ENCODE results near the gene GTF3C2.

GTF3C2 gene

GRCh38 chr2:27363933-27364332 lies 7.4 kb upstream of the GTF3C2 start:
- H3K27me3 ChIP-seq (ENCODE audit: control insufficient read depth, insufficient read depth, low read length) = no peaks in the 10 kb centered on the region
- H3K79me2 ChIP-seq = no peaks in the 10 kb centered on the region
- no peak overlapping the region for H2AFZ ChIP-seq
- H3K36me3 ChIP-seq (ENCODE audit: control insufficient read depth, insufficient read depth, low read length) = no peaks in the 10 kb centered on the region
- no peaks in the 10 kb centered on the region for H3K4me1 ChIP-seq
- no peak overlapping the region for H3K27ac ChIP-seq
- no peak overlapping the region for H3K4me3 ChIP-seq (ENCODE audit: low read depth, low read length)
- no peak for TF ChIP-seq CTCF (IDR thresholded peaks at IDR 0.05)
- no peaks in the 10 kb centered on the region for H3K9me3 ChIP-seq (ENCODE audit: control insufficient read depth, low read length)
- no peak overlapping the region for H3K4me2 ChIP-seq (ENCODE audit: low read length)
- H3K9ac ChIP-seq = no peak overlapping the region

- no peak overlapping the region for H3K9ac ChIP-seq
- H3K9me3 ChIP-seq (ENCODE audit: control insufficient read depth, low read length) = no peaks in the 10 kb centered on the region
- no peaks in the 10 kb centered on the region for H3K79me2 ChIP-seq
- H3K27me3 ChIP-seq (ENCODE audit: control insufficient read depth, insufficient read depth, low read length) = no peaks in the 10 kb centered on the region
- H3K36me3 ChIP-seq (ENCODE audit: control insufficient read depth, insufficient read depth, low read length) = no peaks in the 10 kb centered on the region
- no peak for TF ChIP-seq CTCF (IDR thresholded peaks at IDR 0.05)
- H2AFZ ChIP-seq = no peak overlapping the region
- no peaks in the 10 kb centered on the region for H3K4me1 ChIP-seq
- H3K27ac ChIP-seq = no peak overlapping the region
- H3K4me2 ChIP-seq (ENCODE audit: low read length) = no peak overlapping the region
- no peak overlapping the region for H3K4me3 ChIP-seq (ENCODE audit: low read depth, low read length)
Observed at GRCh38 chr2:27362678-27363420, 6.3 kb upstream of the GTF3C2 start.

GRCh38 chr2:27356056-27356381 lies 545 bp downstream of the GTF3C2 start:
- Histone ChIP-seq H3K27ac (peak overlapping the region; percentile 96), H3K9me3 (ENCODE audit: control insufficient read depth, low read length) (no peaks in the 10 kb centered on the region), H3K4me1 (peaks cover 13% of the 10 kb centered on the region), H3K4me3 (ENCODE audit: low read depth, low read length) (peak overlapping the region; percentile 89), H3K79me2 (peaks cover 31% of the 10 kb centered on the region), H2AFZ (peak overlapping the region; percentile 99), H3K36me3 (ENCODE audit: control insufficient read depth, insufficient read depth, low read length) (no peaks in the 10 kb centered on the region), H3K4me2 (ENCODE audit: low read length) (peak overlapping the region; percentile 99), H3K9ac (peak overlapping the region; percentile 56), H3K27me3 (ENCODE audit: control insufficient read depth, insufficient read depth, low read length) (no peaks in the 10 kb centered on the region)
- no peak for TF ChIP-seq CTCF (IDR thresholded peaks at IDR 0.05)

- Histone ChIP-seq H3K4me2 (ENCODE audit: low read length) (no peak overlapping the region), H3K36me3 (ENCODE audit: control insufficient read depth, insufficient read depth, low read length) (no peaks in the 10 kb centered on the region), H3K79me2 (peaks cover 44% of the 10 kb centered on the region), H3K4me3 (ENCODE audit: low read depth, low read length) (no peak overlapping the region), H2AFZ (no peak overlapping the region), H3K27ac (no peak overlapping the region), H3K9ac (no peak overlapping the region), H3K4me1 (peaks cover 13% of the 10 kb centered on the region), H3K9me3 (ENCODE audit: control insufficient read depth, low read length) (no peaks in the 10 kb centered on the region), H3K27me3 (ENCODE audit: control insufficient read depth, insufficient read depth, low read length) (no peaks in the 10 kb centered on the region)
- TF ChIP-seq CTCF (IDR thresholded peaks at IDR 0.05) = no peak
Observed at GRCh38 chr2:27354597-27354927, 2.0 kb downstream of the GTF3C2 start.
